DMS 273 (cell line): ENCODE results near the gene CYP46A1.

Source experiments
- DNase-seq: peaks from one replicate; lab custom pipeline; 2025; ENCODE audit not compliant: unreplicated experiment; lab: John Stamatoyannopoulos, UW

CYP46A1 gene

DNA sequence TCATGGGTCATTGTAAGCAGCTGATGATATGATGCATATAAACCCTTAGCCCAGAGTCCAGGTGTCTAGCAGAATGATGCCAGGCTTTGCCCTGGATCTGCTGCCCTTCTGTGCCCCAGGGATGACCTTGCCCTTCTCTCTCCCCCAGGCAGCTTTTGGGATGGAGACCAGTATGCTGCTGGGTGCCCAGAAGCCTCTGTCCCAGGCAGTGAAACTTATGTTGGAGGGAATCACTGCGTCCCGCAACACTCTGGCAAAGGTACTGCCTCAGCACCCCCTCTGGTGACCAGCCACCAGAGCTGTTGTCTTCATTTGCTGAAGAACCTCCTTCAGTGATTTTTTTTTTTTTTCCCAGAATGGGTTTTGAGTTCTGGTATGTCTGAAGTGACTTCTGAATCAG, 23.3 kb downstream of the CYP46A1 start:
- DNase-seq: no peak

- no peak for DNase-seq
Measured at GRCh38 chr14:99707921-99708320, 23.8 kb downstream of the CYP46A1 start.

DNA sequence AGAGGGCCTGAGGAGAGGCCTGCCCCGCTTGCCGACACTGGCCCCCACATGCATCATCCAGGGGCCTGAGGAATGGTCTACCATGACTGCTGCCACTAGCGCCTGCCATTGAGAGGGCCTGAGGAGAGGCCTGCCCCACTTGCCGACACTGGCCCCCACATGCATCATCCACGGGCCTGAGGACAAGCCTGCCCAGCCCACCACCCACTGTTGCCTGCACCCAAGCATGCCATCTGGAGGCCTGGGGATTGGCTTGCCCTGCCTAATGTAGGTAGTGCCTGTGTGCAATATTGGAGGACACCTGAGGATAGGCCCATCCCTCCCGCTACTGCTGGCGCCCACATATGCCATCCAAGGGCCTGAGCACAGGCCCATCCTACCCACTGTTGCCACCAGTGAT, 24.4 kb downstream of the CYP46A1 start:
- no peak for DNase-seq

GRCh38 chr14:99713972-99714371, 29.9 kb downstream of the CYP46A1 start:
- DNase-seq: no peak

GRCh38 chr14:99715266-99716000, 31.3 kb downstream of the CYP46A1 start:
- no peak for DNase-seq

GRCh38 chr14:99716091-99716849, 32.2 kb downstream of the CYP46A1 start:
- no peak for DNase-seq

- DNase-seq: no peak
Measured at GRCh38 chr14:99716850-99717681, 33.0 kb downstream of the CYP46A1 start.

DNA sequence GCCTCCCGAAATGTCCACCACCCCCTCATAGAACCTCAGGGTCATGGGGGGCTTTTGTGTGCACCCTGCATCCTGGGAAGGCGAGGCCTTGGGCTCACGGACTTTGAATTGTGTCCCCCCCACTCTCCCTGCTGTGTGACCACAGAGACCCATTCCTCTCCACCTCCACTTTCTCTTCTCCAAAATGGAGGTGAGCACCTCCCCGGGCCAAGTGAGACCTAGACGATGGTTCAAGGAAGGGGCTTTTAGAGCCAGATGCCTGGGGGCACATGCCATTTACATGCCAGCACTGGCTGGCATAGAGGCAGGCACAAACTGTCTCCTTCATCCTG, 33.5 kb downstream of the CYP46A1 start:
- no peak for DNase-seq

DNA sequence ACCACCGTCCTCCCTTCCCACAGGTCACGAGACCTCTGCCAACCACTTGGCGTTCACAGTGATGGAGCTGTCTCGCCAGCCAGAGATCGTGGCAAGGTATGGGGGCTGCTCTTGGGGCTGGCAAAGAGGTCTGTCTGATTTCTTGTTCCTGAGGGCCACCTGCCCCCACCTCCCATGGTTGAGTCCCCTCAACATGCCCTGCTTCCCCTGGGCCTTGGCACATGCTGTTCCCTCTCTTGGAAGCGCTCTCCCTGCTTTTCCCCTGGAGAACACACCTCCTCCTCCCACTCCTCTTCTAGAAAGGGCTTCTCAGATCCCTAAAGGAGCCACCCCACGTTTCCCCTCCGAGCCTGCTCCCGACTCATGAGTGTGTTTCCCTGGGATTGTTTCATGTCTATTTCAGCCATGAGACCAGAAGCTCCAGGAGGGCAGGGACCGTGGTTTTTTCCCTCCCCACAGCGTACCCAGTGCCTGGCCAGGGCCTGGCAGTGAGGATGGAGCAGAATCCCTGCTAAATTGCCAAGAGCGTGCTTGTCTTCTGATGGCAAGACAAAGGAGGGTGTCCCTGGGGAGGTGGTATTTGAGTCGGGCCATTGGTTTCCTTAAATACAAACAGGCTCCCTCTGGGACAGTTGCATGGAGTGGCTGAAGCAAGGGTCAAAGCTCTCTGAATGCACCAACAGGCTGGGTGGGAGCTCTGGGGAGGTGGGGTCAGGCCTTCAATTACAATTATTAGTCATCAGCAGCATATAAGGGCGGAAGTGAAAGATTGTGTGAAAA, 34.1 kb downstream of the CYP46A1 start:
- no peak for DNase-seq

- DNase-seq: no peak
Measured at GRCh38 chr14:99718811-99719192, 34.7 kb downstream of the CYP46A1 start.

DNA sequence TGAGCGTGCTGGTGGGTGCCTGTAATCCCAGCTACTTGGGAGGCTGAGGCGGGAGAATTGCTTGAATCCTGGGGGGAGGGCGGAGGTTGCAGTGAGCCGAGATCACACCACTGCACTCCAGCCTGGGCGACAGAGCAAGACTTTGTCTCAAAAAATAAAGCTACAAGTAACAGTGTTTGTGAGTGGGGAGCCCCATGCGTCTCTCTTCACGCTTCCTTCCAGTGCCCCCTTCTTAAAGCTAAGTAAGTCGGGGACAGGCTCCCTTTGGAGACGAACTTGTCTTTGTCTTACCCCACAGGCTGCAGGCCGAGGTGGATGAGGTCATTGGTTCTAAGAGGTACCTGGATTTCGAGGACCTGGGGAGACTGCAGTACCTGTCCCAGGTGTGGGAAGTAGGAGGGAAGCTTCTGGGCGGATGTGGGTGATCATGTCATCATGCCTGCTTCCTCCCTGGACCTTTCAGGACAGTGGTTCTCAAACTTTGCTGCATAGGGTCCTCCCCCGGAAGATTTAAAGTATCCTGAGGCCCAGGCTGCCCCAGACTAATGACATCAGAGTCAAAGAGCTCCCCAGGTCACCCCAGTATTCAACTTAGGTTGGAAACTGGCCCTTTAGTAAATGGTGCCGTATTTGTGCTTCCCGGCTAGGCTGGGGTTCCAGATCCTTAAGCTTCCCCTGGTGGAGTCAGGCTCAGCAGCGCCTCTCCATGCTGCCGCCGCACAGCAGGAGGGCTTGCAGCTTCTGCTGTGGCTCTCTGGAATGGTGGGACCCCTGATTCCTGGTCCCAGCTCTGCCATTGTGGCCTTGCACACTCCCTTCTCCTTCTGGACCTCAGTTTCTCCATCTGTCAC, 37.1 kb downstream of the CYP46A1 start:
- DNase-seq: no peak

DNA sequence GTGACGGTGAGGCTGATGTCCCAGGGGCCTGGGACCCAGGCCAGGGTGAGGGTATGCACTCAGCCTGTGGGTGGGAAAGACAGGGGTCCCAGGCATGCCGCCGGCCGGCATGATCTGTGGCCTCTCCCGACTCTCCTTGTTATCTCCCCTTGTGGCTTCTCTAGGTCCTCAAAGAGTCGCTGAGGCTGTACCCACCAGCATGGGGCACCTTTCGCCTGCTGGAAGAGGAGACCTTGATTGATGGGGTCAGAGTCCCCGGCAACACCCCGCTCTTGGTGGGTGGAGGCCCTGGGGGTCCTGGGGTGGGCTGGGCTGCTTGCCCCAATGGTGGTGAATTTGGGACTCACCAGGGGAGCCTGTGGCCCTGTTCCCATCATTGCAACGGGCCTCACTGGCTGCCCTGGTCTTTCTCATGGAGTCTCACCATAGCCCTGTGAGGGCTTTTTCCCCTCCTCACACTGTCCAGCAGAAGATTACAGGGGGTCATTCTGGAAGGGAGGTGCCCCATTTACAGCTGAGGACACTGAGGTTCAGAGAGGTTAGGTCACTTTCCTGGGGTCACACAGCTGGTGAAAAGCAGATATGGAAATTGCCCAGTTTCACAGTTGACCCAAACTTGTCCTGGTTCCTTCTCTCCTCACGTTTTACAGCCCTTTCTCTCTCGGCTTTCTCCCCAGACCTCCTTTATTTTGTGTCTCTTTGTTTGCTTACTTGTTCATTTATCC, 37.9 kb downstream of the CYP46A1 start:
- no peak for DNase-seq

- no peak for DNase-seq
Measured at GRCh38 chr14:99722741-99723140, 38.6 kb downstream of the CYP46A1 start.

GRCh38 chr14:99724196-99724891, 40.2 kb downstream of the CYP46A1 start:
- DNase-seq: peak; percentile 34

DNA sequence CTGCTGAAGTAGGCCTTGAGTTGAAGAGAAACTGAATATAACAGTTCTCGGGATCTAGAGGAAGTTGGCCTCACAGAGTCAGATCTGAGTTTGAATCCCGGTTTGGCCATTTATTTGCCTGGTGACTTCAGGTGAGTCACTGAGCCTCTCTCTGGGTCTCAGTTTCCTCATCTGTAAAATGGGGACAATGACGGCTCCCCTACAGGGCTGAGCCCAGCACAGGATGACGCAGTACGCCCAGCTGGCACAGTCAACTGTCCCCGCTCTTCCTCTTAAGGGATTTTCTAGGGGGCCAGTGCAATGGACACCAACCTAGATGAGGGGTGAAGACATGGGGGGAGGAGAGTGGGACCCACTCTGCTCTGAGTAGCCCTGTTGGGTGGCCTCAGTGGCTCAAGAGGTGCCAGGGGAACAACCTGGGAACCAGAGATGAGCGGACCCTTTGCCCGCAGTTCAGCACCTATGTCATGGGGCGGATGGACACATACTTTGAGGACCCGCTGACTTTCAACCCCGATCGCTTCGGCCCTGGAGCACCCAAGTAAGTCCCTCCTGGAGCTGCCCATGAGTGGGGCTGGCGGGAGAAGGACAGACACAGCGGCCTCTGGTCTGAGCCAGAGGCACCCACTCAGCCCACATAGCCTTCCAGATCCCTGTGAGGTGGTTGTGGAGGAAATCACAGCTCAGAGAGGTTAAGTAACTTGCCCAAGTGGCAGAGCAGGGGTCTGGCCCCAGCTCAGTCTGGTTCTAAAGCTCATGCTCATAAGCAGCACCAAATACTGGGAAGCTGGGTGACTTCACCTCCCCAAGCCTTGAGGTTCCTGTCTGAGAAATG, 41.1 kb downstream of the CYP46A1 start:
- no peak for DNase-seq

GRCh38 chr14:99725774-99726537, 41.9 kb downstream of the CYP46A1 start:
- DNase-seq: no peak

GRCh38 chr14:99726538-99727095, 42.5 kb downstream of the CYP46A1 start:
- no peak for DNase-seq
